Endothelial cell of umbilical vein (primary cell): ENCODE measurements around the gene ICE2. TPM values are rescaled to one million over a fixed set of nuclear protein-coding genes. Genes with fewer than 3 reads are reported as not detected.

Experiments
- BruUV-seq: library from RNA; stranded (reverse); fragments of 400-500 nt; replicated peaks from 2 replicates; lab custom pipeline; 2021; lab: Mats Ljungman, UMichigan
- CTCF ChIA-PET: fragments of 300-600, 350-600 bp; sonication (Branson Sonifier 250); formaldehyde crosslinking; loops from one replicate; lab custom pipeline; 2021; ENCODE audit warnings: antibody characterized with exemption, inconsistent platforms; lab: Charles Lee
- POLR2A ChIA-PET: fragments of 300-600, 350-600 bp; sonication (Branson Sonifier 250); formaldehyde crosslinking; loops from one replicate; lab custom pipeline; 2021; ENCODE audit warnings: antibody characterized with exemption, inconsistent platforms; lab: Charles Lee
- DNase-seq: peaks from one replicate; pipeline ENCODE4 v3.0.0-alpha.2; 2011; ENCODE audit warnings: low read depth, low spot score
- FAIRE-seq: peaks from 2 replicates; lab custom pipeline; 2011; peaks lifted over from hg19 to GRCh38; lab: Jason Lieb, UNC
- H2AFZ ChIP-seq: 2 replicates; pipeline ENCODE4 v1.6.0; 2012; ENCODE audit warnings: low read depth, low read length, control low read depth, inconsistent platforms
- H3K27ac ChIP-seq: 2 replicates; pipeline ENCODE4 v1.5.1; 2011; ENCODE audit warnings: low read depth, mild to moderate bottlenecking, control low read depth, low read length, moderate library complexity; ENCODE audit not compliant: insufficient read depth
- H3K27me3 ChIP-seq, 2 experiments: 2 replicates each; pipeline versions ENCODE4 v1.6.0 to v1.6.1; 2011; ENCODE audit warnings: low read length in 2 of 2, mixed read lengths in 1 of 2; ENCODE audit not compliant: control insufficient read depth in 2 of 2, insufficient read depth in 2 of 2
- H3K36me3 ChIP-seq, 2 experiments: 2 replicates in 1 of 2; 3 replicates in 1 of 2; pipeline ENCODE4 v1.5.1; 2011; ENCODE audit warnings: low read length in 2 of 2, mild to moderate bottlenecking in 1 of 2, moderate library complexity in 1 of 2; ENCODE audit not compliant: control insufficient read depth in 2 of 2, insufficient read depth in 2 of 2; ENCODE audit errors: extremely low read depth in 1 of 2
- H3K4me1 ChIP-seq: 3 replicates; pipeline ENCODE4 v1.5.1; 2011; ENCODE audit warnings: mild to moderate bottlenecking, low read length; ENCODE audit not compliant: control insufficient read depth, insufficient read depth; ENCODE audit errors: extremely low read depth
- H3K4me2 ChIP-seq: 2 replicates; pipeline ENCODE4 v1.6.1; 2011; ENCODE audit warnings: low read length, control low read depth, mixed read lengths; ENCODE audit not compliant: insufficient read depth
- H3K4me3 ChIP-seq, 3 experiments: fragments of 200-600 bp in 1 of 3; sonication (generic), shearing (Covaris generic) in 1 of 3; replicated peaks in 1 of 3; 2 replicates each; pipeline ENCODE4 v1.5.1; 2011 to 2016; ENCODE audit warnings: control low read depth in 3 of 3, low read length in 3 of 3, mild to moderate bottlenecking in 2 of 3, inconsistent platforms in 1 of 3, low read depth in 1 of 3, moderate library complexity in 1 of 3; ENCODE audit not compliant: insufficient read depth in 1 of 3
- H3K79me2 ChIP-seq: 2 replicates; pipeline ENCODE4 v1.6.0; 2012; ENCODE audit warnings: low read length, inconsistent platforms; ENCODE audit not compliant: control insufficient read depth, insufficient read depth
- H3K9ac ChIP-seq: replicated peaks from 2 replicates; pipeline ENCODE3; 2011; ENCODE audit warnings: low read length, control low read depth; ENCODE audit not compliant: insufficient read depth; ENCODE audit errors: extremely low read depth
- H3K9me1 ChIP-seq: replicated peaks from 3 replicates; pipeline ENCODE4 v1.6.0; 2011; ENCODE audit warnings: mild to moderate bottlenecking, low read length; ENCODE audit not compliant: control insufficient read depth, insufficient read depth; ENCODE audit errors: extremely low read depth
- H3K9me3 ChIP-seq: replicated peaks from 2 replicates; pipeline ENCODE4 v1.5.1; 2012; ENCODE audit warnings: low read length, inconsistent platforms; ENCODE audit not compliant: control insufficient read depth, insufficient read depth
- H4K20me1 ChIP-seq: replicated peaks from 2 replicates; pipeline ENCODE3; 2011; ENCODE audit warnings: mild to moderate bottlenecking, low read length; ENCODE audit not compliant: control insufficient read depth, insufficient read depth; ENCODE audit errors: extremely low read depth
- CTCF ChIP-seq, 2 donors: IDR thresholded peaks; 1 replicate in 1 of 2; 2 replicates in 1 of 2; pipeline ENCODE4 v1.5.1; 2011; ENCODE audit warnings: low read length in 2 of 2, mild to moderate bottlenecking in 2 of 2, moderate library complexity in 2 of 2, control low read depth in 1 of 2, inconsistent platforms in 1 of 2, low read depth in 1 of 2; ENCODE audit not compliant: insufficient read depth in 1 of 2; ENCODE audit errors: extremely low read depth in 1 of 2
- EZH2 ChIP-seq: IDR thresholded peaks from 2 replicates; pipeline ENCODE4 v1.6.1; 2012; ENCODE audit warnings: borderline replicate concordance, low read depth, mild to moderate bottlenecking, moderate library complexity, low read length, inconsistent platforms; ENCODE audit not compliant: severe bottlenecking
- FOS ChIP-seq: IDR thresholded peaks from 2 replicates; pipeline ENCODE4 v1.6.1; 2011; ENCODE audit warnings: mild to moderate bottlenecking, low read length, moderate library complexity, borderline replicate concordance; ENCODE audit not compliant: insufficient read depth
- GATA2 ChIP-seq: IDR thresholded peaks from 2 replicates; pipeline ENCODE4 v1.7.0; 2011; ENCODE audit warnings: low read depth, mild to moderate bottlenecking, moderate library complexity, mixed read lengths, low read length; ENCODE audit not compliant: insufficient read length, insufficient read depth
- JUN ChIP-seq: IDR thresholded peaks from 2 replicates; pipeline ENCODE4 v1.6.1; 2011; ENCODE audit warnings: borderline replicate concordance, low read depth; ENCODE audit not compliant: insufficient read length, insufficient read depth
- MAX ChIP-seq: IDR thresholded peaks from 2 replicates; pipeline ENCODE4 v1.6.1; 2011; ENCODE audit not compliant: insufficient read depth, insufficient read length
- MYC ChIP-seq: IDR thresholded peaks from one replicate; pipeline ENCODE4 v1.6.1; 2011; ENCODE audit warnings: mild to moderate bottlenecking, low read depth, low read length
- POLR2A ChIP-seq: IDR thresholded peaks from 2 replicates; pipeline ENCODE4 v1.6.1; 2012; ENCODE audit warnings: low read depth, mild to moderate bottlenecking, control low read depth, low read length
- POLR2AphosphoS5 ChIP-seq: IDR thresholded peaks from 2 replicates; pipeline ENCODE4 v1.6.1; 2012; ENCODE audit warnings: low read depth, mild to moderate bottlenecking, control low read depth, low read length, moderate library complexity; ENCODE audit not compliant: insufficient read depth
- dilution Hi-C: fragments of 300-500 bp; cut with MboI; formaldehyde crosslinking; loops from one replicate; pipeline ENCODE4 v1.15.0; 2019; ENCODE audit warnings: low sequenced_read_pairs; ENCODE audit not compliant: extremely low pct_ligation_motif_present
- intact Hi-C: fragments of 100-400 bp; cut with micrococcal nuclease; formaldehyde crosslinking; loops from one replicate; pipeline ENCODE4 v1.10.0; 2022
- polyA plus RNA-seq, 4 experiments: library from polyadenylated mRNA; depleted of rRNA in 3 of 4; stranded (reverse) in 3 of 4; unstranded in 1 of 4; fragments of >200 nt; gene quantifications; 2 replicates each; pipeline versions ENCODE4 v1.2.1 to v1.2.3, GENCODE V29; 2011 to 2012; ENCODE audit warnings: missing spikeins in 1 of 4
- total RNA-seq: library from RNA; stranded (reverse); gene quantifications from 2 replicates; pipeline ENCODE4 v1.2.3, GENCODE V29; 2021

Gene ICE2
- total and polyA plus RNA-seq, 2 donors (not counting 3 experiments of a cell fraction or from before 2014, with no cell fraction given): 22.1 to 57.0 TPM

- H3K27me3 ChIP-seq: no peaks in the 10 kb centered on the region
- H3K36me3 ChIP-seq: no peaks in the 10 kb centered on the region
- H3K27ac ChIP-seq: no peak overlapping the region
- H3K9me3 ChIP-seq: no peaks in the 10 kb centered on the region
- H3K4me2 ChIP-seq: no peak overlapping the region
- no peak overlapping the region for H3K9ac ChIP-seq
- H3K4me1 ChIP-seq: peaks cover 40% of the 10 kb centered on the region
- POLR2A ChIA-PET: no interaction called here
- no peaks in the 10 kb centered on the region for H3K9me1 ChIP-seq
- CTCF ChIA-PET: no interaction called here
- H3K4me3 ChIP-seq: no peak overlapping the region
- no peak for TF ChIP-seq POLR2AphosphoS5
- no peak for TF ChIP-seq CTCF (IDR thresholded peaks at IDR 0.05; ENCODE audit: extremely low read depth in 1 of 2, insufficient read depth in 1 of 2, low read depth in 1 of 2, low read length in 2 of 2)
- TF ChIP-seq FOS: no peak
- TF ChIP-seq MAX: no peak
- no peak for TF ChIP-seq JUN
- TF ChIP-seq MYC: no peak
- no peak for TF ChIP-seq GATA2
- no peak for TF ChIP-seq POLR2A
- TF ChIP-seq EZH2: no peak
- dilution Hi-C loops: no loop called here
- intact Hi-C loops: no loop called here
- no peak for FAIRE-seq
- no TSS peak for BruUV-seq
- no peak overlapping the region for H2AFZ ChIP-seq
- no peaks in the 10 kb centered on the region for H4K20me1 ChIP-seq
- no peaks in the 10 kb centered on the region for H3K79me2 ChIP-seq
- no peak for DNase-seq
Observed at GRCh38 chr15:60419753-60420152, 59.2 kb downstream of the ICE2 start.
